Astrocyte of the cerebellum (primary cell): ENCODE data around the gene CDK11B.

Source experiments
- DNase-seq: peaks from one replicate; pipeline ENCODE4 v3.0.0-alpha.2; 2011; ENCODE audit warnings: low read depth
- H3K4me3 ChIP-seq: 2 replicates; pipeline ENCODE4 v1.5.1; 2011; ENCODE audit warnings: mild to moderate bottlenecking, low read depth, low read length, moderate library complexity
- CTCF ChIP-seq: IDR thresholded peaks from 2 replicates; pipeline ENCODE4 v1.5.1; 2012; ENCODE audit warnings: low read length, low read depth, moderate library complexity, mild to moderate bottlenecking; ENCODE audit errors: missing control alignments
- in situ Hi-C: cut with HindIII; loops from 2 replicates; pipeline ENCODE4 v1.10.0; 2017; ENCODE audit warnings: low sequenced_read_pairs

Gene CDK11B

DNA sequence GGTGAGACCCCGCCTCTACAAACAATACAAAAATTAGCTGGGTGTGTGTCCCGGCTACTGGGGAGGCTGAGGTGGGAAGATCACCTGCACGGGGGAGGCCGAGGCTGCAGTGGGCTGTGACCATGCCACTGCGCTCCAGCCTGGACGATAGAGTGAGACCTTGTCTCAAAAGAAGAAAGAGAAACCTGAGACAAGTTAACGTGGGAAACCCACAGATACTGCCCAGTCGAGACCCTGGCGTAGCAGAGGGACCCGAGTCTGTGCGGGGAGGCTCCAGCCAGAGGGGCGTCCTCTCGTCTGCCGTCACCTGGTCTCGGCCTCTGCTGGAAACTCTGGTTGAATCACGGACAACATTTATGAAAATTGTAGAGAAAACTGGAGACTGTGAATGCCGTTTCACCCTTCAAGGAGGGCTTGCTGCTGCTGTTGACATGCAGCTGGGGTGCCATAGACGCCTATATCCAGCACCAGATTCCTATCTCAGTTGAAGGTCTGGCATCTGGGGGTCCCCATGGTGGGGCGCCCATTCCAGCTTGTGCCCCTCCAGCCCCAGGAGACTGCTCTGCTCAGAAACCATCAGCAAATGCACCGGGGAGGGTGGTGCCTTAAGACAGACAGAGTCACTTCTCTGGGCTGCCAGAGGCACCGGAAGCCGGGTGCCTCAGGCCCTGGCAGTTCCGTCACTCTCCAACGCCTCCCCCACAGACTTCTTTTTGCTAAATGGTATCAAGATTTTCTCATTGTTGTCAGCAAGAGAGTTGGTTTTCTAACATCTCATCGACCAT, 13.6 kb upstream of the CDK11B start:
- DNase-seq: no peak
- no peak overlapping the region for H3K4me3 ChIP-seq
- no peak for TF ChIP-seq CTCF
- in situ Hi-C loops: no loop called here

DNA sequence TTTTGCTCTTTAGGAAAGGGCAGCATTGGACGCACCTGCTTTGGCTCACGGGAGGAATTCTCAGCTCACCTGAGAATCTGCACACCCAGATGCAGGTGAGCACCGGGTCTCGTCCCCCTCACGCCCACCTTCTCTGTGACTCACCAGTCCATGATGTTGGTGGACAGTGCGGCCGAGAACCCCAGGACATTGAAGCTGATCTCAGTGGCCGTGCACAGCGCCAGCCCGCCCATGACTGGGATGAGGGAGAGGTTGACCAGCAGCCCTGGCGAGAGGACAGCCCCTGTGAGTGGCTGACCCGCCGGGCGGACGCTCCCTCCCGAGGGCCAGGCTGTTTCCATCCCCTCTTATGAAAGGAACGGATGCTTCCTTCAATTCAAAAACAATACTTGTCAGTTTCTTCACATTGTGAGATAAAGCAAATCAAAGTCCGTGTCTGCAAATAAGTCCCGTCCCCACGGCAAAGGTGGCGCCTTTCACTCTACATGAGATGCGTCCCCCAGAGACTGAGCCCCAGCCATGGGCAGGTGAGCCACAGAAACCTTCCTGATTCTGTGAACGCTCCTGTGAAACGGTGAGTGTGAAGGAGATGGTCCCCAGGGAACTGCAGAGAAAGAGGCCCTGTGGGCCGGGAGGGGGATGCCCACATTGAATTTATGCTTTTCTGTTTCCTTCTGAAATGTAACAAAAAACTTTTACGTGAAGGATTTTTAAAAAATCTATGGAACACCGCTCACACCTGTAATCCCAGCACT, 12.7 kb upstream of the CDK11B start:
- in situ Hi-C loops: no loop called here
- no peak for DNase-seq

GRCh38 chr1:1670866-1671265, 12.1 kb upstream of the CDK11B start:
- DNase-seq: no peak
- TF ChIP-seq CTCF: no peak
- in situ Hi-C loops: no loop called here
- H3K4me3 ChIP-seq: no peak overlapping the region

More for the DNA sequence above, 12.7 kb upstream of the CDK11B start:
- TF ChIP-seq CTCF: no peak
- H3K4me3 ChIP-seq: no peak overlapping the region

GRCh38 chr1:1669468-1670440, 10.9 kb upstream of the CDK11B start:
- no peak for DNase-seq
- no peak for TF ChIP-seq CTCF
- no peak overlapping the region for H3K4me3 ChIP-seq
- in situ Hi-C loops: no loop called here

DNA sequence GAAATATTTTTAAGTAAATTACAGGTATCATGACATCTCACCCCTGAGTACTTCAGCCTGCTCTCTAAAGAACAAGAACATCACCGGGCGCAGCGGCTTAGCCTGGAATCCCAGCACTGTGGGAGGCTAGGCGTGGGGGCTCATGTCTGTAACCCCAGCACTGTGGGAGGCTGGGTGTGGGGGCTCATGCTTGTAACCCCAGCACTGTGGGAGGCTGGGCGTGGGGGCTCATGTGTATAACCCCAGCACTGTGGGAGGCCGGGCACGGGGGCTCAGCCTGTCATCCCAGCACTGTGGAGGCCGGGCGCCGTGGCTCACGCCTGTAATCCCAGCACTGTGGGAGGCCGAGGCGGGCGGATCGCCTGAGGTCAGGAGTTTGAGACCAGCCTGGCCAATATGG, 7.7 kb upstream of the CDK11B start:
- H3K4me3 ChIP-seq: no peak overlapping the region
- no peak for DNase-seq
- TF ChIP-seq CTCF: no peak
- in situ Hi-C loops: no loop called here

GRCh38 chr1:1665815-1666251, 7.0 kb upstream of the CDK11B start:
- H3K4me3 ChIP-seq: no peak overlapping the region
- no peak for DNase-seq
- peak; percentile 47 for TF ChIP-seq CTCF
- in situ Hi-C loops: no loop called here
